Measurements from ENCODE around the gene GLT1D1. TPM values are rescaled to one million over a fixed set of nuclear protein-coding genes. Genes with fewer than 3 reads are reported as not detected.

The GLT1D1 gene
- polyA plus RNA-seq, 4 donors: 0.10 to 0.67 TPM; not detected in 2

- FAIRE-seq (no peak), DNase-seq (no peak)
- H3K27me3 ChIP-seq (ENCODE audit: control insufficient read depth in 3 of 3, insufficient read depth in 3 of 3, low read length in 3 of 3): no peaks in the 10 kb centered on the region
- no peaks in the 10 kb centered on the region for H3K36me3 ChIP-seq (ENCODE audit: control insufficient read depth in 3 of 3, insufficient read depth in 2 of 3, low read depth in 1 of 3, low read length in 3 of 3)
- no peak overlapping the region for H3K4me3 ChIP-seq (ENCODE audit: low read depth in 1 of 3, low read length in 3 of 3)
- no peak overlapping the region for H3K27ac ChIP-seq (ENCODE audit: low read depth in 1 of 3, low read length in 2 of 3)
- H3K9me3 ChIP-seq (ENCODE audit: control insufficient read depth in 2 of 2, insufficient read depth in 1 of 2, low read depth in 1 of 2, low read length in 1 of 2): no peaks in the 10 kb centered on the region
- H3K4me1 ChIP-seq (ENCODE audit: control insufficient read depth in 3 of 3, insufficient read depth in 2 of 3, low read depth in 1 of 3, low read length in 2 of 3): no peaks in the 10 kb centered on the region
- 80 to 86% (median 85%) methylated on average over 12 of the region's 12 CpGs for WGBS, 3 donors
Measured at GRCh38 chr12:128928361-128928760, 75.1 kb downstream of the GLT1D1 start.

GRCh38 chr12:128929057-128929456 is 75.8 kb downstream of the GLT1D1 start:
- Histone ChIP-seq H3K27ac (ENCODE audit: low read depth in 1 of 3, low read length in 2 of 3) (no peak overlapping the region), H3K4me1 (ENCODE audit: control insufficient read depth in 3 of 3, insufficient read depth in 2 of 3, low read depth in 1 of 3, low read length in 2 of 3) (no peaks in the 10 kb centered on the region), H3K9me3 (ENCODE audit: control insufficient read depth in 2 of 2, insufficient read depth in 1 of 2, low read depth in 1 of 2, low read length in 1 of 2) (no peaks in the 10 kb centered on the region), H3K27me3 (ENCODE audit: control insufficient read depth in 3 of 3, insufficient read depth in 3 of 3, low read length in 3 of 3) (no peaks in the 10 kb centered on the region), H3K36me3 (ENCODE audit: control insufficient read depth in 3 of 3, insufficient read depth in 2 of 3, low read depth in 1 of 3, low read length in 3 of 3) (no peaks in the 10 kb centered on the region), H3K4me3 (ENCODE audit: low read depth in 1 of 3, low read length in 3 of 3) (no peak overlapping the region)
- FAIRE-seq: no peak
- 86 to 95% (median 87%) methylated on average over 12 of the region's 12 CpGs for WGBS, 3 donors
- no peak for DNase-seq

- Histone ChIP-seq H3K27ac (ENCODE audit: low read depth in 1 of 3, low read length in 2 of 3) (no peak overlapping the region), H3K27me3 (ENCODE audit: control insufficient read depth in 3 of 3, insufficient read depth in 3 of 3, low read length in 3 of 3) (peaks cover 0 to 3% (median 0%) of the 10 kb centered on the region in 3 donors), H3K9me3 (ENCODE audit: control insufficient read depth in 2 of 2, insufficient read depth in 1 of 2, low read depth in 1 of 2, low read length in 1 of 2) (no peaks in the 10 kb centered on the region), H3K4me3 (ENCODE audit: low read depth in 1 of 3, low read length in 3 of 3) (no peak overlapping the region), H3K36me3 (ENCODE audit: control insufficient read depth in 3 of 3, insufficient read depth in 2 of 3, low read depth in 1 of 3, low read length in 3 of 3) (no peaks in the 10 kb centered on the region), H3K4me1 (ENCODE audit: control insufficient read depth in 3 of 3, insufficient read depth in 2 of 3, low read depth in 1 of 3, low read length in 2 of 3) (no peaks in the 10 kb centered on the region)
- DNase-seq: no peak
- no peak for FAIRE-seq
- WGBS, 3 donors: 56 to 66% (median 61%) methylated on average over 13 of the region's 13 CpGs
Measured at GRCh38 chr12:128930606-128931005, 77.3 kb downstream of the GLT1D1 start.

DNA sequence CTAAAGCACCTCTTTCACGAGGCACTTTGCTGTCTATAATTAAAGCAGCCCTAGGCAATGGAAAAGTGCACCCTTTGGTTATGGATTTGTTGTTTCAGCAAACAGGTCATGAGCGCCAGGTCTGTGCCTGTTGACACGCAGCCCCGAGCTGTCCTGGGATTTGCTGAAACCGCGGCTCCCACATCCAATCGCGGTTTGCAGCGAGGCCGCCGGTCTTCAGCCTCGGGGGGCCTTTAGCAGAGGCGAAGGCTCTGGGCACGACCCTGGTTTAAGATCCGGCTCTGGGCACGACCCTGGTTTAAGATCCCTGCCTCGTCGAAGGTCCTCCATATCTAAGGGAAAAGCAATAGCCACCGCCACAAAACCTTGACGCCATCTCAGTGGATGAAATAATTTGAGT is 79.2 kb downstream of the GLT1D1 start:
- Histone ChIP-seq H3K36me3 (ENCODE audit: control insufficient read depth in 3 of 3, insufficient read depth in 2 of 3, low read depth in 1 of 3, low read length in 3 of 3) (no peaks in the 10 kb centered on the region), H3K27ac (ENCODE audit: low read depth in 1 of 3, low read length in 2 of 3) (no peak overlapping the region), H3K27me3 (ENCODE audit: control insufficient read depth in 3 of 3, insufficient read depth in 3 of 3, low read length in 3 of 3) (peaks cover 0 to 3% (median 0%) of the 10 kb centered on the region in 3 donors), H3K4me3 (ENCODE audit: low read depth in 1 of 3, low read length in 3 of 3) (no peak overlapping the region), H3K4me1 (ENCODE audit: control insufficient read depth in 3 of 3, insufficient read depth in 2 of 3, low read depth in 1 of 3, low read length in 2 of 3) (no peaks in the 10 kb centered on the region), H3K9me3 (ENCODE audit: control insufficient read depth in 2 of 2, insufficient read depth in 1 of 2, low read depth in 1 of 2, low read length in 1 of 2) (no peaks in the 10 kb centered on the region)
- 83 to 90% (median 85%) methylated on average over 20 of the region's 20 CpGs for WGBS, 3 donors
- FAIRE-seq (no peak), DNase-seq (no peak)

DNA sequence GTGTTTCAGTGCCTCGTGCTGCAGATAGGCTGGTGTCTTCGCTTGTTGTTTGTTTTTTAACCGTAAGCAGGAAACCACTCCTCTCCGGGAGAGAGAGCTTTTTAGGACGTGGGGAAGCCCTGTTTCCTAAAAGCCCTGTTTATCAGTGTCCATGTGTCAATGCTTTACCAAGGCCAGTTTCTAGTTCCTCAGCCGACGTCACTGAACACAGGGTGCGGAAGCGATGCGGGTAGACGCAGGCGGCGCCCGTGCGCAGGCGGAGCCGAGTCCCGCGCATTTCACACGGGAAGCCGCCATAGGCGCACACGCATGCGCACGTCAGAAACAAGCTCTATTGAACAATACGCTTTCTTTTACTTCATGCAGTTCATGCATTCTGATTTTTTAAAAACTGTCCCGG is 79.8 kb downstream of the GLT1D1 start:
- Histone ChIP-seq H3K4me3 (ENCODE audit: low read depth in 1 of 3, low read length in 3 of 3) (no peak overlapping the region), H3K4me1 (ENCODE audit: control insufficient read depth in 3 of 3, insufficient read depth in 2 of 3, low read depth in 1 of 3, low read length in 2 of 3) (no peaks in the 10 kb centered on the region), H3K27me3 (ENCODE audit: control insufficient read depth in 3 of 3, insufficient read depth in 3 of 3, low read length in 3 of 3) (peaks cover 0 to 3% (median 0%) of the 10 kb centered on the region in 3 donors), H3K27ac (ENCODE audit: low read depth in 1 of 3, low read length in 2 of 3) (no peak overlapping the region), H3K9me3 (ENCODE audit: control insufficient read depth in 2 of 2, insufficient read depth in 1 of 2, low read depth in 1 of 2, low read length in 1 of 2) (no peaks in the 10 kb centered on the region), H3K36me3 (ENCODE audit: control insufficient read depth in 3 of 3, insufficient read depth in 2 of 3, low read depth in 1 of 3, low read length in 3 of 3) (no peaks in the 10 kb centered on the region)
- WGBS, 3 donors: 82 to 83% (median 83%) methylated on average over 27 of the region's 27 CpGs
- DNase-seq (no peak), FAIRE-seq (no peak)

DNA sequence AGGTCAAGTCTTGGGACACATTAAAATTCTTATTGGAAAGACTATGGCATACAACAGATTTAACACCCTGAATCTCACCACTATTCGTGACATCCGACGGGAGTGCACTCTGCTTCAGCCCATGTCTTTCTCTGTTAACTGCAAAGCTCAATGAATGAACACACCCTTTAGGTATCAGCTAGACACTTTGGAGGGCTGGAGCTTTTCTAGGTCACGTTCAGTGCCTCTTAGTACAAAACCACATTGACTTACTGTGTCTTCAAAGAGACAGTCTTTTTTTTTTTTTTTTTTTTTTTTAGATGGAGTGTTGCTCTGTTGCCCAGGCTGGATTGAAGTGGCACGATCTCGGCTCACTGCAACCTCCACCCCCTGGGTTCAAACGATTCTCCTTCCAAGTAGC is 80.6 kb downstream of the GLT1D1 start:
- Histone ChIP-seq H3K9me3 (ENCODE audit: control insufficient read depth in 2 of 2, insufficient read depth in 1 of 2, low read depth in 1 of 2, low read length in 1 of 2) (no peaks in the 10 kb centered on the region), H3K27me3 (ENCODE audit: control insufficient read depth in 3 of 3, insufficient read depth in 3 of 3, low read length in 3 of 3) (peaks cover 0 to 3% (median 0%) of the 10 kb centered on the region in 3 donors), H3K27ac (ENCODE audit: low read depth in 1 of 3, low read length in 2 of 3) (no peak overlapping the region), H3K4me3 (ENCODE audit: low read depth in 1 of 3, low read length in 3 of 3) (no peak overlapping the region), H3K4me1 (ENCODE audit: control insufficient read depth in 3 of 3, insufficient read depth in 2 of 3, low read depth in 1 of 3, low read length in 2 of 3) (no peaks in the 10 kb centered on the region), H3K36me3 (ENCODE audit: control insufficient read depth in 3 of 3, insufficient read depth in 2 of 3, low read depth in 1 of 3, low read length in 3 of 3) (no peaks in the 10 kb centered on the region)
- 77 to 94% (median 86%) methylated on average over 7 of the region's 7 CpGs for WGBS, 3 donors
- DNase-seq (no peak), FAIRE-seq (no peak)

GRCh38 chr12:128938886-128939285 is 85.6 kb downstream of the GLT1D1 start:
- Histone ChIP-seq H3K27me3 (ENCODE audit: control insufficient read depth in 3 of 3, insufficient read depth in 3 of 3, low read length in 3 of 3) (peaks cover 0 to 3% (median 0%) of the 10 kb centered on the region in 3 donors), H3K9me3 (ENCODE audit: control insufficient read depth in 2 of 2, insufficient read depth in 1 of 2, low read depth in 1 of 2, low read length in 1 of 2) (no peaks in the 10 kb centered on the region), H3K4me1 (ENCODE audit: control insufficient read depth in 3 of 3, insufficient read depth in 2 of 3, low read depth in 1 of 3, low read length in 2 of 3) (no peaks in the 10 kb centered on the region), H3K4me3 (ENCODE audit: low read depth in 1 of 3, low read length in 3 of 3) (no peak overlapping the region), H3K36me3 (ENCODE audit: control insufficient read depth in 3 of 3, insufficient read depth in 2 of 3, low read depth in 1 of 3, low read length in 3 of 3) (no peaks in the 10 kb centered on the region), H3K27ac (ENCODE audit: low read depth in 1 of 3, low read length in 2 of 3) (no peak overlapping the region)
- no peak for FAIRE-seq
- peak in 1 of 2 donors; percentile 41 for DNase-seq
- 62 to 75% (median 66%) methylated on average over 5 of the region's 5 CpGs for WGBS, 3 donors

DNA sequence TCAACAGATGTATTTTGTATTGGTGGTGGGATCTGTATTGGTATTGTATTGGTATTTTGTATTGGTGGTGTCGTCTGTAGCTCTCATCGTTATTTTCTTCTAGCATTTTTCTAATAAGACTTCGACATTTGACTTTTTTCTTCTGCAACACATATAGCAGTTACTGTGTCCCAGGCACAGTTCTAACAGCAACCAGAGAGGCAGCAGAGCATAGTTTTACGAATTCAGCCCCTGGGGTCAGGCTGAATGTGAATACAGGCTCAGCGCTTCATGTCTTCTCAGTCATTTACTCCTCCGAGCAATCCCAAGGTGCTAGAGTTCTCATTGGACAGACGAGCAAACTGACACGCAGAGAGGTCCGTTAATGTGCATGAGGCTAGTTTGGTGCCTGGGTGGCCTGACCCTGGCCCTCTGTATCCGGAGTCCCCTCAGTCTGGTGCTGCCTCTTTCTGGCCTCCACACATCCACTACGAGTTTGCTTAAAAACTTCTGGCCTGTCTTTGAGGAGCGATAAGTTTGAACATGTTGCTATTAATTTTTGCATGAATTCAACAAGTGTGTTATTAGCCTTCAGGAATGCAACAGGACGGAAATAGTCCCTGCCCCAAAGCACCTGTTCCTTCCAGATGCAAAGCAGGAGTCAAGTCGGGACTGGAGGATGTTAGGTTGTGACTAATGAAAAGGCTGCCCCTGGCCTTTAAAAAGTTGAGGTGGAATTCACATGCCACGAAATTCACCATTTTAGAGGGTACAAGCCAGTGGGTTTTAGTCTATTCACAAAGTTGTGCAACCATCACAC is 87.0 kb downstream of the GLT1D1 start:
- H3K36me3 ChIP-seq (ENCODE audit: control insufficient read depth in 3 of 3, insufficient read depth in 2 of 3, low read depth in 1 of 3, low read length in 3 of 3): no peaks in the 10 kb centered on the region
- FAIRE-seq (no peak), DNase-seq (no peak)
- no peak overlapping the region for H3K4me3 ChIP-seq (ENCODE audit: low read depth in 1 of 3, low read length in 3 of 3)
- WGBS, 3 donors: 87 to 91% (median 89%) methylated on average over 15 of the region's 15 CpGs
- no peaks in the 10 kb centered on the region for H3K9me3 ChIP-seq (ENCODE audit: control insufficient read depth in 2 of 2, insufficient read depth in 1 of 2, low read depth in 1 of 2, low read length in 1 of 2)
- no peak overlapping the region for H3K27ac ChIP-seq (ENCODE audit: low read depth in 1 of 3, low read length in 2 of 3)
- no peaks in the 10 kb centered on the region for H3K27me3 ChIP-seq (ENCODE audit: control insufficient read depth in 3 of 3, insufficient read depth in 3 of 3, low read length in 3 of 3)
- H3K4me1 ChIP-seq (ENCODE audit: control insufficient read depth in 3 of 3, insufficient read depth in 2 of 3, low read depth in 1 of 3, low read length in 2 of 3): no peaks in the 10 kb centered on the region

DNA sequence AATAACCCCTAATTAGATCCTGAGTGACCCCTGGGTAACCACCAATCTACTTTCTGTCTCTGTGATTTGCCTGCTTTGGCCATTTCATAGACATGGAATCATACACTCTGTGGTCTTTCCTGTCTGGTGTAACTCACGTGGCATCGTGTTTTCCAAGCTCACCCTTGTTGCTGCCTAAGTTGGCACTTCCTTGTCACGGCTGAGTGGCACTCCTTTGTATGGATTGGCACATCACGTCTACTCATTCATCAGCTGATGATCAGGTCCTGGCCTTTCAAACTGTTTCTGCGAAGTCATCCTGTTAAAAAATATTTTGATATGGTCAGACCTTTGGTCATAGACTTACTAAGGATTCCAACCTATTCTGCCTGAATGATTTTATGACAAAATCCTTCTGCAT is 87.7 kb downstream of the GLT1D1 start:
- no peak overlapping the region for H3K27ac ChIP-seq (ENCODE audit: low read depth in 1 of 3, low read length in 2 of 3)
- H3K4me3 ChIP-seq (ENCODE audit: low read depth in 1 of 3, low read length in 3 of 3): no peak overlapping the region
- H3K27me3 ChIP-seq (ENCODE audit: control insufficient read depth in 3 of 3, insufficient read depth in 3 of 3, low read length in 3 of 3): no peaks in the 10 kb centered on the region
- no peaks in the 10 kb centered on the region for H3K9me3 ChIP-seq (ENCODE audit: control insufficient read depth in 2 of 2, insufficient read depth in 1 of 2, low read depth in 1 of 2, low read length in 1 of 2)
- peak in 1 of 2 donors; percentile 27 for DNase-seq
- H3K36me3 ChIP-seq (ENCODE audit: control insufficient read depth in 3 of 3, insufficient read depth in 2 of 3, low read depth in 1 of 3, low read length in 3 of 3): no peaks in the 10 kb centered on the region
- no peak for FAIRE-seq
- no peaks in the 10 kb centered on the region for H3K4me1 ChIP-seq (ENCODE audit: control insufficient read depth in 3 of 3, insufficient read depth in 2 of 3, low read depth in 1 of 3, low read length in 2 of 3)
- WGBS, 3 donors: 18 to 58% (median 31%) methylated on average over 5 of the region's 5 CpGs
